Measurements from ENCODE around the gene CORO2B. TPM values are rescaled to one million over a fixed set of nuclear protein-coding genes. Genes with fewer than 3 reads are reported as not detected.
A peak's percentile ranks its signal among the peaks of the same experiment; 100 is the strongest.
"Not testable (repeated sequence)": the region's sequence is repeated elsewhere in the genome, so short reads cannot be mapped to it uniquely, and the experiment has no call there.

Gene CORO2B
- total RNA-seq, 1 donor from 2014 or later: 19.2 TPM

- no peak for DNase-seq (ENCODE audit: low spot score in 2 of 2)
- FAIRE-seq: no peak
Observed at GRCh38 chr15:68739390-68740080, 160.7 kb downstream of the CORO2B start.

GRCh38 chr15:68743256-68743655 lies 164.5 kb downstream of the CORO2B start:
- no peak for FAIRE-seq
- DNase-seq (ENCODE audit: low spot score in 2 of 2): no peak

- no peak for FAIRE-seq
Observed at GRCh38 chr15:68749365-68749764, 170.6 kb downstream of the CORO2B start.

GRCh38 chr15:68749793-68750192 lies 171.0 kb downstream of the CORO2B start:
- DNase-seq (ENCODE audit: low spot score in 2 of 2) (no peak), FAIRE-seq (no peak)

More at GRCh38 chr15:68749365-68749764, 170.6 kb downstream of the CORO2B start:
- no peak for DNase-seq (ENCODE audit: low spot score in 2 of 2)

GRCh38 chr15:68751622-68752021 lies 172.8 kb downstream of the CORO2B start:
- no peak for FAIRE-seq

GRCh38 chr15:68755731-68756130 lies 176.9 kb downstream of the CORO2B start:
- no peak for FAIRE-seq
- no peak for DNase-seq (ENCODE audit: low spot score in 2 of 2)

More at GRCh38 chr15:68751622-68752021, 172.8 kb downstream of the CORO2B start:
- DNase-seq (ENCODE audit: low spot score in 2 of 2): no peak

GRCh38 chr15:68759982-68760579 lies 181.3 kb downstream of the CORO2B start:
- not testable (repeated sequence) for DNase-seq (ENCODE audit: low spot score in 2 of 2); FAIRE-seq

GRCh38 chr15:68763063-68763462 lies 184.3 kb downstream of the CORO2B start:
- DNase-seq (ENCODE audit: low spot score in 2 of 2): no peak
- no peak for FAIRE-seq

- FAIRE-seq (no peak), DNase-seq (ENCODE audit: low spot score in 2 of 2) (no peak)
Observed at GRCh38 chr15:68764090-68764489, 185.3 kb downstream of the CORO2B start.

GRCh38 chr15:68765602-68766368 lies 187.0 kb downstream of the CORO2B start:
- FAIRE-seq (peak; percentile 34), DNase-seq (ENCODE audit: low spot score in 2 of 2) (no peak)

- FAIRE-seq: no peak
Observed at GRCh38 chr15:68767833-68768232, 189.0 kb downstream of the CORO2B start.

GRCh38 chr15:68768321-68768720 lies 189.5 kb downstream of the CORO2B start:
- DNase-seq (ENCODE audit: low spot score in 2 of 2) (no peak), FAIRE-seq (no peak)

More at GRCh38 chr15:68767833-68768232, 189.0 kb downstream of the CORO2B start:
- no peak for DNase-seq (ENCODE audit: low spot score in 2 of 2)

- DNase-seq (ENCODE audit: low spot score in 2 of 2) (no peak), FAIRE-seq (no peak)
Observed at GRCh38 chr15:68769702-68770101, 190.9 kb downstream of the CORO2B start.

GRCh38 chr15:68770216-68770615 lies 191.4 kb downstream of the CORO2B start:
- no peak for DNase-seq (ENCODE audit: low spot score in 2 of 2)
- no peak for FAIRE-seq

GRCh38 chr15:68773036-68773435 lies 194.2 kb downstream of the CORO2B start:
- FAIRE-seq: no peak

GRCh38 chr15:68774120-68774519 lies 195.3 kb downstream of the CORO2B start:
- FAIRE-seq (no peak), DNase-seq (ENCODE audit: low spot score in 2 of 2) (no peak)

More at GRCh38 chr15:68773036-68773435, 194.2 kb downstream of the CORO2B start:
- no peak for DNase-seq (ENCODE audit: low spot score in 2 of 2)

GRCh38 chr15:68774521-68775235 lies 195.9 kb downstream of the CORO2B start:
- DNase-seq (ENCODE audit: low spot score in 2 of 2) (no peak), FAIRE-seq (no peak)

- no peak for FAIRE-seq
- DNase-seq (ENCODE audit: low spot score in 2 of 2): no peak
Observed at GRCh38 chr15:68775236-68775577, 196.4 kb downstream of the CORO2B start.

- FAIRE-seq: no peak
- peak in 1 of 2 donors; percentile 44 for DNase-seq (ENCODE audit: low spot score in 2 of 2)
Observed at GRCh38 chr15:68775671-68776476, 197.1 kb downstream of the CORO2B start.

Measured in frontal cortex (tissue), 4 donors.